Pancreas (tissue), 10 donors: ENCODE data around the gene NDUFA13. TPM values are rescaled to one million over a fixed set of nuclear protein-coding genes. Genes with fewer than 3 reads are reported as not detected.

ENCODE experiments used
- ATAC-seq, 4 donors: fragments of 200-7000 bp; cut with Tn5 transposase; one replicate each; pipeline versions ENCODE4 v1.8.0 to v1.9.1; 2020; ENCODE audit warnings: mild to moderate bottlenecking in 4 of 4, moderate library complexity in 4 of 4
- DNase-seq, 6 donors: peaks; one replicate each; pipeline ENCODE4 v3.0.0-alpha.2; 2020
- FAIRE-seq: peaks from 2 replicates; lab custom pipeline; 2012; peaks lifted over from hg19 to GRCh38; lab: Jason Lieb, UNC
- H3K27ac ChIP-seq, 4 donors: fragments of 200-600 bp; sonication (generic); 1 replicate in 3 of 4; 2 replicates in 1 of 4; pipeline versions ENCODE4 v1.5.0 to v1.8.0; 2020
- H3K27me3 ChIP-seq, 4 donors: fragments of 200-600 bp; one replicate each; pipeline ENCODE4 v1.8.0; 2021
- H3K36me3 ChIP-seq, 3 donors: fragments of 200-600 bp; sonication (generic) in 1 of 3; one replicate each; pipeline versions ENCODE4 v1.5.0 to v1.8.0; 2020 to 2021
- H3K4me1 ChIP-seq, 3 donors: fragments of 200-600 bp; one replicate each; pipeline ENCODE4 v1.8.0; 2021
- H3K4me3 ChIP-seq, 4 donors: fragments of 200-600 bp; sonication (generic) in 2 of 4; one replicate each; pipeline versions ENCODE4 v1.5.0 to v1.8.0; 2020 to 2021
- H3K9me3 ChIP-seq, 4 donors: fragments of 200-600 bp; one replicate each; pipeline ENCODE4 v1.8.0; 2021
- CTCF ChIP-seq, 4 donors: fragments of 200-600 bp; sonication (generic) in 3 of 4; IDR thresholded peaks; one replicate each; pipeline versions ENCODE4 v1.5.0 to v1.8.0; 2021; ENCODE audit warnings: antibody characterized with exemption in 4 of 4
- WGBS, 2 donors: extraction: QIAGEN DNeasy Blood & Tissue Kit; methylation state at CpG; one replicate each; pipeline ENCODE4 v1.1.7; 2013; 5-methylcytosine and 5-hydroxymethylcytosine counted together
- intact Hi-C, 3 donors: fragments of 100-400 bp; cut with DNase I; formaldehyde crosslinking; loops; one replicate each; pipeline versions ENCODE4 v1.11.1 to v1.14.2; 2022
- polyA plus RNA-seq, 2 donors: library from polyadenylated mRNA; stranded (reverse); fragments of 200-250 nt; gene quantifications; one replicate each; pipeline ENCODE4 v1.2.3, GENCODE V29; 2013
- total RNA-seq, 6 donors: library from RNA; stranded (reverse); fragmentation: NEBNext Ultra II Directional in 4 of 6; extraction: Animal tissue kit (Norgen Biotek cat#: 25700) in 4 of 6; gene quantifications; one replicate each; pipeline versions ENCODE4 v1.2.1 to v1.2.4, GENCODE V29; 2021 to 2023
- donor health status: healthy with polysubstance abuse.
- donor health status: DM: no; HTN: no; CAD: no; lungs with moderate emphysema.
- donor health status: DM: no; HTN: no; CAD: no.
- donor health status: control.
- donor health status: control.
- donor health status: Bipolar disorder and iron deficiency.
- donor health status: DM: yes; HTN: yes; CAD: no.
- donor health status: DM: no; HTN: no; CAD: no.
- donor health status: DM: no; HTN: no; CAD: no.
- donor health status: DM: yes; HTN: yes; CAD: no.

NDUFA13 gene
- total and polyA plus RNA-seq, 8 donors: 87.9 to 178 (median 133) TPM

GRCh38 chr19:19523177-19523576 is 7.2 kb downstream of the NDUFA13 start:
- H3K4me3 ChIP-seq: no peak overlapping the region
- H3K9me3 ChIP-seq: no peaks in the 10 kb centered on the region
- H3K27ac ChIP-seq: no peak overlapping the region
- peaks cover 0 to 8% (median 0%) of the 10 kb centered on the region in 3 donors for H3K36me3 ChIP-seq
- H3K27me3 ChIP-seq: no peaks in the 10 kb centered on the region
- FAIRE-seq: no peak
- no peak for DNase-seq
- 93 to 96% methylated on average over 3 of the region's 3 CpGs for WGBS, 2 donors
- no peak for ATAC-seq
- H3K4me1 ChIP-seq: no peaks in the 10 kb centered on the region
- no peak for TF ChIP-seq CTCF (IDR thresholded peaks at IDR 0.05)
- intact Hi-C loops: no loop called here

GRCh38 chr19:19524053-19524452 is 8.0 kb downstream of the NDUFA13 start:
- Histone ChIP-seq H3K9me3 (no peaks in the 10 kb centered on the region), H3K36me3 (peaks cover 0 to 8% (median 0%) of the 10 kb centered on the region in 3 donors), H3K4me1 (no peaks in the 10 kb centered on the region), H3K4me3 (no peak overlapping the region), H3K27me3 (no peaks in the 10 kb centered on the region), H3K27ac (no peak overlapping the region)
- DNase-seq: no peak
- no peak for FAIRE-seq
- no peak for TF ChIP-seq CTCF (IDR thresholded peaks at IDR 0.05)
- no peak for ATAC-seq
- intact Hi-C loops: no loop called here
- 92 to 96% methylated on average over 7 of the region's 7 CpGs for WGBS, 2 donors

GRCh38 chr19:19525611-19526380 is 9.8 kb downstream of the NDUFA13 start:
- Histone ChIP-seq H3K27ac (no peak overlapping the region), H3K4me1 (no peaks in the 10 kb centered on the region), H3K4me3 (no peak overlapping the region), H3K9me3 (no peaks in the 10 kb centered on the region), H3K27me3 (no peaks in the 10 kb centered on the region), H3K36me3 (peaks cover 0 to 8% (median 0%) of the 10 kb centered on the region in 3 donors)
- intact Hi-C loops: no loop called here
- no peak for TF ChIP-seq CTCF (IDR thresholded peaks at IDR 0.05)
- no peak for DNase-seq
- no peak for ATAC-seq
- WGBS, 2 donors: 92 to 94% methylated on average over 23 of the region's 23 CpGs
- FAIRE-seq: no peak

DNA sequence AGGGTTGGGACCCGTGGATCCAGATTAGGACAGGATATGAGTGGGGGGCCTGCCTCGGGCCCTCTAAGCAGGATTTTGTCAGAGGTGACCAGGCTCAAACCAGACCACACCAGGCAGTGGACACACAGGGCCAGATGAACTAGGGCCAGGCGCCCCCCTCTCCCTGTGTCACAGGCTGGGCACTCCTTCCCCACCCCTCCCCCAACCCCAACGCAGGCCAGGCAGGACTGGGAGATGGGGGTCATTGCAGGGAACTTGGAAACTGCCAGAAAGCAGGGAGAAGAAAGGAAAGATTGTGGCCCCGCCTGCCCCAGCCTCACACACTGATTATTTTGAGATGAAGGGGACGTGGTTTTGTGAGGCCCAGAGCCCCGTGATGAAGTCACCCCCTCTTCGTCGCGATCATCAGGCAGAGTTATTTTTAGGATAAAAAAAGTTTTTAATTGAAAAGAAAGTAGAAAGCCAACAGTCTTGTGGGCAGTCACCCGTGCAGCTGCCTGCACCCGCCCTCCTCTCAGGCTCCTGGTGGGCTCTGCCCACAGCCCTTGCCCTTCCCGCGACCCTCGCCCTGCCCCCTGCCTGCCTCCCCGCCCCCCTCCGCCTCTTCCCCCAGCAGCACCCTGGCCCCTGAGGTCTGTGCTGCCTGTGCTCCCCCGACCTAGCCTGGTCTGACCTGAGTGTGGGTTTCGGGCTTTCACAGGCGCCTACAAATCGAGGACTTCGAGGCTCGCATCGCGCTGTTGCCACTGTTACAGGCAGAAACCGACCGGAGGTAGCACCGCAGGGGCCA is 10.8 kb downstream of the NDUFA13 start:
- ATAC-seq (no peak), DNase-seq (no peak), FAIRE-seq (no peak)
- 92 to 94% methylated on average over 28 of the region's 28 CpGs for WGBS, 2 donors
- H3K36me3 ChIP-seq: peaks cover 0 to 8% (median 0%) of the 10 kb centered on the region in 3 donors
- no peak overlapping the region for H3K4me3 ChIP-seq
- no peaks in the 10 kb centered on the region for H3K4me1 ChIP-seq
- H3K9me3 ChIP-seq: no peaks in the 10 kb centered on the region
- H3K27ac ChIP-seq: no peak overlapping the region
- TF ChIP-seq CTCF (IDR thresholded peaks at IDR 0.05): no peak
- intact Hi-C loops: no loop called here
- no peaks in the 10 kb centered on the region for H3K27me3 ChIP-seq

GRCh38 chr19:19527371-19527656 is 11.3 kb downstream of the NDUFA13 start:
- Histone ChIP-seq H3K27ac (no peak overlapping the region), H3K4me1 (no peaks in the 10 kb centered on the region), H3K4me3 (no peak overlapping the region), H3K9me3 (no peaks in the 10 kb centered on the region), H3K36me3 (peaks cover 0 to 8% (median 0%) of the 10 kb centered on the region in 3 donors), H3K27me3 (no peaks in the 10 kb centered on the region)
- ATAC-seq: no peak
- 97 to 98% methylated on average over 9 of the region's 9 CpGs for WGBS, 2 donors
- no peak for FAIRE-seq
- TF ChIP-seq CTCF (IDR thresholded peaks at IDR 0.05): no peak
- intact Hi-C loops: no loop called here
- DNase-seq: no peak
